IPS-18c (cell line): Measurements from ENCODE around the gene ADAMTS13.

Source experiments
- H3K4me3 ChIP-seq: 2 replicates; pipeline ENCODE4 v1.7.0; 2013; ENCODE audit warnings: low read depth, mild to moderate bottlenecking, low read length, moderate library complexity; ENCODE audit not compliant: insufficient read depth
- H3K9me3 ChIP-seq: one replicate; pipeline ENCODE4 v1.6.1; 2013; ENCODE audit warnings: mild to moderate bottlenecking, low read length, moderate library complexity; ENCODE audit not compliant: control insufficient read depth, insufficient read depth

ADAMTS13 gene

DNA sequence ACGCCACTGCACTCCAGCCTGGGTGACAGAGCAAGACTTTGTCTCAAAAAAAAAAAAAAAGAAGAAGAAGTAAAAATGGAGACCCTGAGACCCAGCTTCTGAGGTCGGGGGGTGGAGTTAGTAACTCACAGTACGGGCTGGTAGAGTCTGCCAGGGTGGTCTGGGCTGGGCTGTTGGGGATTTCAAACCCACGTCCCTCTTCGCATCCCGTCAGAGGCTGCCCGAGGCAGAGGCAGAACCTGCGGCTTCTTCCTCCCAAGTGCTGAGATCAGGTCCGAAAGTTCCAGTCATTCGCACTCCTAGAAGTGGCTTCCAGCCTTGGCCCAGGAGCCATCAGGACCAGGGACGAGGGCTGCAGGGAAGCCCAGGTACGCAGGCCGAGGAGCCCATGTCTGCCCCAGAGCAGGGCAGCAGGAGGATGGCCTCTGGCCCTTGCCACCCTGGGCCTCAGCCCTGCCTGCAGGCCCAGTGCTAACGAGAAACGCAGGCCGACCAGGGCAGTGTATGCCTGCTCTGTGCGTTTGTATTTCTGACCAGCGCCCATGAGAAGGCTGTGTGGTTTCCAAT is 66.6 kb downstream of the ADAMTS13 start:
- H3K4me3 ChIP-seq = no peak overlapping the region
- H3K9me3 ChIP-seq = no peaks in the 10 kb centered on the region

DNA sequence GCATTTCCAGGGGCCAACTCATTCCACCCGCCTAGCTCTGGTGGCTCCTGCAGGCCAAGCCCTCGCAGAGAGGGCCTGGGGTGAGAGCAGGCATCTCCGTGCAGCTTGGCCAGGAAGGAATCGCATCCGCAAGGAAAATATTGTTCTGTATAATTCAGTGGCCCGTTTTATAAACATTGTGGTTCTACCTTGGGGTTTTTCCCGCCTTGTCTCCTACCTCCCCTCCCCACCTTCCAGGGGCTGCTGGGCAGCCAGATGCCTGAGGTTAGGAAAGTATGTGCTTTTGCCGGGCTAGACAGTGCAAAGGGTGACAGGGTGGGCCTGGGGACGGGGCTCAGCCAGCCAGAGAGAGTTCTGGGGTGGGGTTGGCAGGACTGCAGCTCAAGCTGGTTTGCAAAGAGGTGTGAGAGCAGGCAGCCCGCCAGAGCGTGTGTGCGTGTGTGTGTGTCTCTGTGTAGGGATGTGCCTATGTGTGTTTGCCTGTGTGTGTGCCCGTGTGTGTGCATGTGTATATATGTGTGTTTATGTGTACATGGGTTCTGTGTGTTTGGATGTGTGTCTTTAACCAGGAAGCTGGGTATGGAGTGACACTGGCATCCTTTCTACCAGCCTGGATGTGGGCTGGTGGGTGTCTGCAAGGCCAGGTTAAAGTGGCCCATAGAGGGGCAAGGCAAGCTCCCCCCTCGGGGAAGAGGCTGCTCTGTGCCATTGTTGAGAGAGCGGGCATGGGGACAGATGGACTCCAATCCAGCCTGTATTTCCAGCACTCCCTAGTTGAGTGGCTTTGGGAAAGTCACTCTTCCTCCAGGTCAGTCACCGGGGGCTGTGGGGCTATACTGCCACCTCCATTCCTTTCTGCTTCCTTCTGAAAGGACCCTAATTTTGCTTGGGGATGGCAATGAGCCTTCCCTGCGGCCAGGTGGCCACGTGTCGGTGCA is 67.4 kb downstream of the ADAMTS13 start:
- no peak overlapping the region for H3K4me3 ChIP-seq

DNA sequence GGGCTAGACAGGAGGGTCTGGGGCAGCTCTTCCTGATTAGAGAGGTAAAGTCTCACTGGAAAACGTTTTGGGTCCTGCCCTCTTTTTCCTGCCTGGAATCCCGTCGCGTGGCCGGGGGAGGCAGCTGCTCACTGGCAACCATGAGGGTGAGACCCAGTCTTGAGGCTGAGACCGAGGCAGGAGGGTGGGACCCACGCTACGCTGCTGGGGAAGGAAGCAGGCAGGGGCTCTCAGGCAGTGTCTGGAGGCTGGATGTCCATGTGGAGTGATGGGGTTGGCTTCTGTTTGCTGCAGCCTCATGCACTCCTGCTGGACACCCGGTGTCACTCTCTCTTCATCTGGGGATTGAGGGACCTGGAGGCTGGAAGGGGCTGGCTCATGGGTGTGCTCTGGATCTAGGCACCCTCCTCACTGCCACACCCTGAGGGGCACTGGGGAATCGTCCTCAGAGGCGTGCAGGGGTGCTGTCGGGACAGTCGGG is 68.1 kb downstream of the ADAMTS13 start:
- peaks cover 2% of the 10 kb centered on the region for H3K9me3 ChIP-seq
- H3K4me3 ChIP-seq = no peak overlapping the region

More for the DNA sequence above, 67.4 kb downstream of the ADAMTS13 start:
- H3K9me3 ChIP-seq = no peaks in the 10 kb centered on the region

DNA sequence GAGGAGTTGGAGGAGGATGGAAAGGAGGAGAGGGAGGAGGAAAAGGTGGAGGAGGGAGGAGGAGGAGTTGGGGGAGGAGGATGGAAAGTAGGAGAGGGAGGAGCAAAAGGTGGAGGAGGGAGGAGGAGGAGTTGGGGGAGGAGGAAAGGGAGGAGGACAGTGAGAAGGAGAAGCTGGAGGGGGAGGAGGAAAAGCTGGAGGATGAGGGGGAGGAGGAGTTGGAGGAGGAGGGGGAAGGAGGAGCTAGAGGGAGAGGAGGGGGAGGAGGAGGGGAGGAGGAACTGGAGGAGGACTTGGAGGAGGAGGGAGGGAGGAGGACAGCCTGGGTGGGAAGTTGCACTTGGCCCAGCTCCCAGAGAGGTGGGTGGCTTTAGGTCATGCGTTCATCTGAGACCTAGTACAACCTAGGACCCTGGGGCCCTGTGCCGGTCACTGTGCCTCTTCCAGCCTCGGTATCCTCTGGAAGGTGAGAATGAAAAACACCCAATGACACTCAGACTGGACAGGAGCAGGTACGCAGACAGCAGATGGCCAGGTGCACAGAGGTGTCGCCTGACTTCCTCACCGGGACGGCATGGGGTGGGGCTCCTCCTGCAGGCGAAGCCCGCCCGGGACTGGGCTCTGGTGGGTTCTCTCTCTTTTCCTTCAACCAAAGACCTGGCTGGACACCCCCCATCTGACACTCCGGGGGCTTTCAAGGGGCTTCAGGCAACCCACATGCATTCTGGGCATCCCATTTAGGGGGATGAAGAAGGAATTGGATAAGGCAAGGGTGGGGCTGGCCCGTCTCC is 68.9 kb downstream of the ADAMTS13 start:
- H3K9me3 ChIP-seq = peaks cover 2% of the 10 kb centered on the region
- H3K4me3 ChIP-seq = no peak overlapping the region

DNA sequence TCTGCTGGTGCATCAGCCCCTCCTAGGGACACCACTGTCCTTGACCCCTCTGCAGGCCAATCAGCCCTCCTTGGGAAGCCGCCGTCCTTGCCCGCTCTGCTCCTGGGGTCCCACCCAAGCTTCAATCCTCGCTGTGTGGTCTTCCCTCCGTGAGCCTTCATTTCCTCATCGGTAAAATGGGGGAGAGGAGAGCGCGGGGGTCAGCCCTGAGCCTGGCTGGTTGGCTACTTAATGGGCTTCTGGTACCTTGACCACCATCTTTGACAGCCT is 69.4 kb downstream of the ADAMTS13 start:
- Histone ChIP-seq H3K9me3 (peaks cover 2% of the 10 kb centered on the region), H3K4me3 (no peak overlapping the region)

DNA sequence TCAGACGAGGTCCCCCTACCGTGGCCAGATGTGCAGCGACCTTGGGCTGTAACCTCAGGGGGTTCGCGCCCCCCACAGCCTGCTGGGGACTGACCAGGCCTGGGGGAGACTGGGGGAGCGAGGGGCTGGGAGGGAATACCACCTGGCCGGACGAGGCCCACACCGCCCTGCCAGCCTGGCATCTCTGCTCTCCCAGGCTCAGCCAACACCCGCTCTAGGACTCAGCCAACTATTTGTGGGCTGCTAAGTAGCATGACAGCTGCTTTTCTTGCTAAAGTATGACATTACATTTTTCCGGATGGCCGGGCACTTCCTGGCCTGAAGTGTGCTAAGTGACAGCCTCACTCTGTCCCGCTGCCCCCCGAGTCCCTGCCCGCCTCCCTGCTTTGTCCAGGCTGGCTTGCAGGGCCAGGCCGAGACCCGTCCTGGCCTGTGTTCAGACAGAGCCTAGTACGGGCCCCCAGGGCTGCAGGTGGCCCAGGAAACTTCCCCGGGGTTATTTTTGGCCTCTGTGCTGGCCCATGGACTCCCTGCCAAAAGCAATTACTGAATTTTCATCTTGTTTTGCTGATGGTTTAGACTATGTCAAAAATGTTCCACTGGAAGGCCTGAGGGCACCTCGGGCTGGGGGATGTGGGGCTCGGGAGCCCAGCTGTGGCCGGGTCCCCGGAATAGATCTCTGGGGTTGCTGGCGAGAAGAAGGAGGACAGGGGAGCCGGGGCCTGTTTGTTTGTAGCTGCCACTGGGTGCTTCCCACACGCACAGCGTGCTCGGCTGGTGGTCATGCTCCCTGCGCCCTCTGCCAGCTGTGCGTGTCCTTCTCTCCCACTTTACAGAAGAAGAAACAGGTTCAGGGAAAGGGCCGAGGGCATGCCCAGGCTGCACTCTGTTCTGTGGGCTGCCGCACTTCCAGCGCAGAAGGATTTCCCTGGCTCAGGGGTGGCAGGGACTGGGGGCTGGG is 70.2 kb downstream of the ADAMTS13 start:
- peaks cover 2% of the 10 kb centered on the region for H3K9me3 ChIP-seq
- H3K4me3 ChIP-seq = no peak overlapping the region

DNA sequence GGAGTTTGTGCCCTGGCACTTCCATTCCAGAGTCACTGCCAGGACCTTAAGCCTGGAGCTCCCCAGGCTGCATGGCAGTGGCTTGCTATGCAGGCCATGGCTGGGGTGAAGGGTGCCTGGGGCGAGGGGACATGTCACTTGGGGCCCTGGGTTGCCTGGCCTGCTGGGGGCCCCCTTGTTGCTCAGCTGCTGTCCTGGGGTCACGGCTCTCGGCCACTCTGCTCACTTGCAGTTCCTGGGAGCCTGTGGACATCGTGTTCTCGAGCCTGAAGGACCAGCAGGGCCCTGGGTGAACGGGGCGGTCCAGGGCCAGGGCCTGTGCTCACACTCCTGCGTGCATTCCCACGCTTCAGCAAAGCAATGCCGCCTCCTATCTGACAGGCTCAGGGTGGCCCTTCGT is 71.3 kb downstream of the ADAMTS13 start:
- H3K4me3 ChIP-seq = no peak overlapping the region
- H3K9me3 ChIP-seq = peaks cover 2% of the 10 kb centered on the region

DNA sequence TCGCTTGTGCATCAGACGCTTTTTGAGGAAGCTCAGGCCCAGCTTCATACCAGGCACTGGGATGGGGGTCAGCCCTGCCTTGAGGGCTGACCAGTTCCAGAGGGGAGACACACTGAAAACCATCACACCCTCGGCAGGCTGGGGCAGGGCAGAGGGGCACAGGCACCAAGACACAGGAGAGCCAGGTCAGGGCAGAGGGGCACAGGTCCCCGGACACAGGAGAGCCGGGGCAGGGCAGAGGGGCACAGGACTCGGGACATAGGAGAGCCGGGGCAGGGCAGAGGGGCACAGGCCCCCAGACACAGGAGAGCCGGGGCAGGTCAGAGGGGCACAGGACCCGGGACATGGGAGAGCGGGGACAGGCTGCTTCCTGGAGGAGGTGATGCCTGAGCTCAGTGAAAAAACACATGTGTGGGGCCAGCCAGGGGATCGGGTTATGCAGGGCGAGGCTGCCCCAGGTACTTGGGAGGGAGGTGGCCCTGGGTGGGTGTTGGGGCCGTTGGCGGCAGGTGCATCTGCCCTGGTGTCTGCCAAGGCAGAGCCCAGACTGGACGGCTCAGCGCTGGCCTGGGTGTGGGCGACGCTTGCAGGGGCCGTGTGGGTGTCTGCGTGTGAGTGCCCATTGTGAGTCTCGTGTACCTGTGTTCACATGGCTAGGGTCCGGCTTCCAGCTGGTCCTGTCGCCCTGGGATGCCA is 71.8 kb downstream of the ADAMTS13 start:
- H3K9me3 ChIP-seq = peaks cover 2% of the 10 kb centered on the region
- H3K4me3 ChIP-seq = no peak overlapping the region

DNA sequence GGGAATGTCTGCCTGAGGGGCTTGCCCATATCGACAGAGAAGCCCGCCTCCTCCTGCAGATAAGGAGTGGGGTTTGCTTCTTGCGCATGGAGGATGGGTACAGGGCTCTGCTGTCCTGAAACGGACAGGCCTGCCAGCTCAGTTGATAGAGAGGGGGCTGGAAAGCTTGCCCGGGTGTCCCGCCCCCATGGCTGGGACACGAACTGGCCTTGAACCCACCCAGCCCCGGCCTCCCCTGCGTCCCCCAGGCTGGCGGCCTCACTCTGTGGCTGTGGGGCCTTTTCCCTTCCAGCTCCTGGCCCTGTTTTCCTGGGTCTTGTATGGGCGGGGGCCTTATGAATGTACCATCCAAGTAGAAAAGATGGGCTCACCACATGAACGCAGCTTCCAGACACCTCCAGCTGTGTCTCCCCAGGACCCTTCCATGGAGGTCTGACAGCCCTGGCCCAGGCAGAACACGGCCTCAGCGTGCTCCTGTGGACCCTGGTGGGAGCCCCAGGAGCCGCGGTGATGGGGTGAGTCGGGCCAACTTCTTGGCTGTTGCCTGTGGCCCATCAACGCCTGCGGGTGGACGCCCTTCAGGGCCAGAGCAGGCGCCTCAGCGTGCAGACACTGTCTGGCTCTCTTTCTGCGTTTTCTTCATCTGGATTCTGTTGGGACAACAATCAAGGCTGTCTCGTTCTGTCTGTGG is 72.6 kb downstream of the ADAMTS13 start:
- Histone ChIP-seq H3K4me3 (no peak overlapping the region), H3K9me3 (peaks cover 2% of the 10 kb centered on the region)

DNA sequence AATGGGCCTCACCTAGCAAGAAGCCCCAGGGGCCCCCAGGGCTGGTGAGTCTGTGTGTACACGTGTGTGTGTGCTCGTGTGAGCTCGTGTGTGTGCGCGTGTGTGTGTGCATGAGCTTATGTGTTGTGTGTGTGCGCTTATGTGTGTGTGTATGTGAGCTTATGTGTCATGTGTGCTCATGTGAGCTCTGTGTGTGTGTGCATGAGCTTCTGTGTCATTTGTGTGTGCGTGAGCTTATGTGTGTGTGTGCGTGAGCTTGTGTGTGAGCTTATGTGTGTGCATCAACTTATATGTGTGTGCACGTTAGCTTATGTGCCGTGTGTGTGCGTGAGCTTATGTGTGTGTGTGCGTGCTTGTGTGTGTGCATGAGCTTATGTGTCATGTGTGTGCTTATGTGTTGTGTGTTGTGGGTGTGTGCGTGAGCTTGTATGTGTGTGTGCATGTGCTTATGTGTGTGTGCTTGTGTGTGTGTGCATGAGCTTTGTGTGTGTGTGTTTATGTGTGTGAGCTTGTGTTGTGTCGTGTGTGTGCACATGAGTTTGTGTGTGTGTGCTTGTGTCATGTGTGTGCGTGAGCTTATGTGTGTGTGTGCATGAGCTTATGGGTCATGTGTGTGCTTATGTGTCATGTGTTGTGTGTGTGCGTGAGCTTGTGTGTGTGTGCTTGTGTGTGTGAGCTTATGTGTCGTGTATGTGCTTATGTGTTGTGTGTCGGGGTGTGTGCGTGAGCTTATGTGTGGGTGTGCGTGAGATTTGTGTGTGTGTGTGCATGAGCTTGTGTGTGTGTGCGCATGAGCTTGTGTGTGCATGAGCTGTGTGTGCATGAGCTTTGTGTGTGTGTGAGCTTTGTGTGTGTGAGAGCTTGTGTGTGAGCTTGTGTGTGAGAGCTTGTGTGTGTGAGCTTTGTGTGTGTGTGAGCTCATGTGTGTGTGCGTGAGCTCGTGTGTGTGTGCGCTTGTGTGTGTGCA is 73.4 kb downstream of the ADAMTS13 start:
- peaks cover 2% of the 10 kb centered on the region for H3K9me3 ChIP-seq
- H3K4me3 ChIP-seq = no peak overlapping the region

DNA sequence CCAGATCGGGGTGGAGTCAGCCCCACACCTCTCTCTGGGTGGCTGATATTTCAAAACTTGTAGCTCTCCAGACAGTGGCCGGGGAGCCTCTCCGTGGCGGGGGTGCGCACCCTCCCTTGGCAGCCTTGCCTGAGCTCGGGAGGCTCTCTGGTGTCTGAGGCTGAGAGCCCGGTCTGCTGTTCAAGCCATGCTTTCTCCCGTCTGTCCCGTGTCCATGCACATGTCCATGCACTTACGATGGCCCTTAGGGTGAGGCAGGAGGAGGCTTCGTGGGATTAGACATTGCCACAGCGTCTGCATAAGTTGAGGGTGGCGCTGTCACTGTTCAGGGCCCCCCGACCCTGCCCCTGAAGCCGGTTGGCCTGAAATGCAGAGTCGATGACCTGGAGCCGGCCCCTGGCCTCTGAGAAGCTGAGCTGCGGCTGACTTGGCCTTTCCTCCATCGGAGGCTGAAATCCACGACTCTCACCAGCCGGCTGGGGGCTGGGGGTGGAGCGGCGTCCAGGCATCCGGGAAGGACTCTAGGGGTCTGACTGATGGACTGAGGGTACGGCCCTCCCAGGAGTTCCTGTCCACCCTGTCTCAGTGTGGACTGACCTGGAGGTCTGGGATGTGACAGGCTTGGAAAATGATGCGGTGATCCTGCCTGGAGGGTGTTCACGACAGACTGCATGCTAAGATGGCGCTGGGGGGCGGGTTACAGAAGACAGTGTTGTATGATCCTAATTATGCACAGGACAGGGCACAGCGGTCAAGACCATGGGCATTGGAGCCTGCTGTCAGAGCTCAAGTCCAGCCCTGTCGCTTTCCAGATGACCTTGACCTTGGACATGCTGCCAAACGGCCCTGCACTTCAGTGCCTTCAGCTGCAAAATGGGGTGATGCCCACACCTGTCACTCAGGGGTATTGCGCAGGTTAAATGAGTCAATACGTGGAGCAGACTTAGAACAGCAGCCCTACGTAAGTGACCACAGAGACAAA is 75.0 kb downstream of the ADAMTS13 start:
- peaks cover 2% of the 10 kb centered on the region for H3K9me3 ChIP-seq
- H3K4me3 ChIP-seq = no peak overlapping the region

DNA sequence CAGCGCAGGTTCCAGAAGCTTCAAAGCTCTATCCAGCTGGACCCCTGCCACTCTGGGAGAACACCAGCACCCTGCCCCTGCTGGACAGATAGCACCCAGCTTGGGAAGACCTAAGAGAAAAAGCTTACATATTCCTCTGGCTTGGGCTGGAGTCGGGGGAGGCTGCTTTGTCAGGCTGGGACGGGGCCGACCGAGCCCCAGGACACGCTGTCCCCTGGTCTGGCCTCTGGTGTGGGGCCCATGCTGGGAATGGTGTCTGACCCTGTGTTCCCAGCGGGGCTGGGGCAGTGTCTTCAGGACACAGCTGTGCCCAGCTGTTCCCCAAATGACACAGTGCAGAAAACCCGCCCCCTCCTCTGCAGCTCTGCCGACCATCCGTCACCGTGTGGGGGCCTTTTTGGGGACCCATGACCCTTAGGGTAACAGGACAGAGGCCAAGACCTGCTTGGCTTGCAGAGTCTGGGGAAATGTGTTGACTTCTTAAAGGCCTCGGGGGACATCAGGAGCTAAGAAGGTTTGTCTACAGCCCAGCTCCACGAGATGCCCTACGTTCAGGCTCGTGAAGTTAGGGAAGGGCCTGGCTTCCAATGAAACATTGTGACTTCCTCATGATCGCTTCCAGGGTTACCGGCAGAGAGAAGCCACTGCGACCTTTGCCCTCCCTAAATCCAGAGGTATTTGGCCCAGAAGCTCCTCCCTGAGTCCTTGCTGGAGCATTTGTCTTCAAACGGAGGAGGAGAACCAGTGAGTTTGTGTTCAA is 77.1 kb downstream of the ADAMTS13 start:
- H3K9me3 ChIP-seq = peaks cover 2% of the 10 kb centered on the region
- H3K4me3 ChIP-seq = no peak overlapping the region

DNA sequence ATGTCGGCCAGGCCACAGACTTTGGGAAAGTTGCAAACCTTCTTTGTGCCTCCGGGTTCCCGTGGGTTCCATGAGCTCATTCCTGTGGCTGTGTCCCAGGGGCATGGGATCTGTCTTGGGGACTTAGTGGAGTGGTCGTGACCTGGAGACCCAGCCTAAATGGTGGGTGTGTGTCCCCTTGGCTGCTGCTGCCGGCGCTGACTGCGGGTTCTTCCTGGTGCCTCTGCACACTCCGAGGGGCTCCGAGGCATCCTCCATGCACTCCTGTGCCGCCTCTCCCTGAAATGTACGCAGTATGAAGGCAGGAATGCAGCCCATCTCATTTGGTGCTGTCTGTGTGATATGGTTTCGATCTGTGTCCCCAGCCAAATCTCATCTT is 77.7 kb downstream of the ADAMTS13 start:
- Histone ChIP-seq H3K4me3 (no peak overlapping the region), H3K9me3 (peaks cover 1% of the 10 kb centered on the region)
